Transverse colon (tissue), 3 donors: Measurements from ENCODE around the gene RRP8.

Source experiments
- CTCF ChIP-seq, 5 experiments: fragments of 200-600 bp in 3 of 5; fragments of 450-650 bp in 2 of 5; sonication (generic) in 3 of 5; IDR thresholded peaks; 1 replicate in 2 of 5; 2 replicates in 3 of 5; pipeline ENCODE4 v1.5.1; 2016 to 2017; ENCODE audit warnings: antibody characterized with exemption in 5 of 5, inconsistent platforms in 3 of 5, mild to moderate bottlenecking in 2 of 5, moderate library complexity in 1 of 5
- POLR2A ChIP-seq: fragments of 450-650 bp; IDR thresholded peaks from one replicate; pipeline ENCODE4 v1.6.1; 2016; ENCODE audit warnings: antibody characterized with exemption, mild to moderate bottlenecking, moderate library complexity

GRCh38 chr11:6642957-6643356 is 39.5 kb upstream of the RRP8 start:
- TF ChIP-seq POLR2A (no peak), CTCF (IDR thresholded peaks at IDR 0.05) (no peak)
